Liver (tissue), 9 donors: Measurements from ENCODE around the gene MAPK8IP3. TPM values are rescaled to one million over a fixed set of nuclear protein-coding genes. Genes with fewer than 3 reads are reported as not detected.
A peak's percentile ranks its signal among the peaks of the same experiment; 100 is the strongest.

Source experiments
- DNase-seq: peaks from one replicate; pipeline ENCODE4 v3.0.0-alpha.2; 2017; ENCODE audit warnings: low spot score
- H3K27ac ChIP-seq, 2 donors: one replicate each; pipeline ENCODE4 v1.7.0; 2013; ENCODE audit warnings: inconsistent platforms in 2 of 2, low read length in 2 of 2, control low read depth in 1 of 2, low read depth in 1 of 2, mild to moderate bottlenecking in 1 of 2
- H3K27me3 ChIP-seq, 4 donors: one replicate each; pipeline versions ENCODE4 v1.6.1 to v1.7.0; 2013; ENCODE audit warnings: low read length in 3 of 4, inconsistent platforms in 1 of 4, mild to moderate bottlenecking in 1 of 4, moderate library complexity in 1 of 4; ENCODE audit not compliant: control insufficient read depth in 4 of 4, insufficient read depth in 4 of 4
- H3K36me3 ChIP-seq, 4 donors: one replicate each; pipeline versions ENCODE4 v1.6.1 to v1.7.0; 2013; ENCODE audit warnings: low read length in 3 of 4, mild to moderate bottlenecking in 3 of 4, low read depth in 1 of 4, moderate library complexity in 1 of 4; ENCODE audit not compliant: control insufficient read depth in 4 of 4, insufficient read depth in 3 of 4
- H3K4me1 ChIP-seq, 4 donors: one replicate each; pipeline versions ENCODE4 v1.6.1 to v1.7.0; 2013; ENCODE audit warnings: low read length in 3 of 4, mild to moderate bottlenecking in 3 of 4, moderate library complexity in 1 of 4; ENCODE audit not compliant: control insufficient read depth in 4 of 4, insufficient read depth in 4 of 4
- H3K4me3 ChIP-seq, 3 donors: one replicate each; pipeline versions ENCODE4 v1.6.1 to v1.7.0; 2013; ENCODE audit warnings: low read length in 3 of 3, control low read depth in 1 of 3, low read depth in 1 of 3, mild to moderate bottlenecking in 1 of 3
- H3K9ac ChIP-seq, 2 donors: one replicate each; pipeline ENCODE4 v1.7.0; 2013; ENCODE audit warnings: low read length in 2 of 2, mild to moderate bottlenecking in 2 of 2, moderate library complexity in 2 of 2, control low read depth in 1 of 2, low read depth in 1 of 2
- H3K9me3 ChIP-seq, 4 donors: one replicate each; pipeline versions ENCODE4 v1.6.1 to v1.7.0; 2013; ENCODE audit warnings: low read length in 3 of 4; ENCODE audit not compliant: control insufficient read depth in 4 of 4
- FOXA1 ChIP-seq: IDR thresholded peaks from 2 replicates; pipeline ENCODE4 v1.6.1; 2016; ENCODE audit warnings: antibody characterized with exemption
- HNF4G ChIP-seq: IDR thresholded peaks from 2 replicates; pipeline ENCODE4 v1.6.1; 2016; ENCODE audit warnings: antibody characterized with exemption
- JUND ChIP-seq, 2 donors: IDR thresholded peaks; 2 replicates each; pipeline ENCODE4 v1.6.1; 2016; ENCODE audit warnings: antibody characterized with exemption in 2 of 2
- NR2F2 ChIP-seq: IDR thresholded peaks from 2 replicates; pipeline ENCODE4 v1.6.1; 2016; ENCODE audit warnings: antibody characterized with exemption
- RAD21 ChIP-seq, 2 donors: IDR thresholded peaks; 2 replicates each; pipeline ENCODE4 v1.6.1; 2016; ENCODE audit warnings: antibody characterized with exemption in 2 of 2, mild to moderate bottlenecking in 2 of 2
- SP1 ChIP-seq: IDR thresholded peaks from 2 replicates; pipeline ENCODE4 v1.6.1; 2018; ENCODE audit warnings: antibody characterized with exemption, mild to moderate bottlenecking
- YY1 ChIP-seq: IDR thresholded peaks from 2 replicates; pipeline ENCODE4 v1.6.1; 2016; ENCODE audit warnings: antibody characterized with exemption, mild to moderate bottlenecking
- WGBS: extraction: QIAGEN DNeasy Blood & Tissue Kit; methylation state at CpG from one replicate; pipeline ENCODE4 v1.1.7; 2013; 5-methylcytosine and 5-hydroxymethylcytosine counted together
- polyA plus RNA-seq, 2 donors: library from polyadenylated mRNA; stranded (reverse) in 1 of 2; unstranded in 1 of 2; fragments of 200-250 nt in 1 of 2; fragments of >200 nt in 1 of 2; fragmentation: Nextera tagmentation in 1 of 2; extraction: Ambion mirVana in 1 of 2; gene quantifications; one replicate each; pipeline versions ENCODE4 v1.2.1 to v1.2.3, GENCODE V29; 2013 to 2015
- total RNA-seq, 2 donors: library from RNA; depleted of rRNA; stranded (reverse); fragments of >200 nt; gene quantifications; one replicate each; pipeline ENCODE4 v1.2.3, GENCODE V29; 2014
- TF ChIP-seq, protein P1 (sequence below): IDR thresholded peaks from 2 replicates; pipeline ENCODE4 v1.6.1; 2016; ENCODE audit warnings: antibody characterized with exemption, mild to moderate bottlenecking
- TF ChIP-seq, protein P2 (sequence below): IDR thresholded peaks from 2 replicates; pipeline ENCODE4 v1.6.1; 2016; ENCODE audit warnings: antibody characterized with exemption
- donor health status: healthy.
- donor health status: healthy.
- donor health status: healthy.
- donor health status: healthy.
- donor health status: healthy.

MAPK8IP3 gene
- total and polyA plus RNA-seq, 4 donors: 4.1 to 43.0 (median 9.3) TPM

DNA sequence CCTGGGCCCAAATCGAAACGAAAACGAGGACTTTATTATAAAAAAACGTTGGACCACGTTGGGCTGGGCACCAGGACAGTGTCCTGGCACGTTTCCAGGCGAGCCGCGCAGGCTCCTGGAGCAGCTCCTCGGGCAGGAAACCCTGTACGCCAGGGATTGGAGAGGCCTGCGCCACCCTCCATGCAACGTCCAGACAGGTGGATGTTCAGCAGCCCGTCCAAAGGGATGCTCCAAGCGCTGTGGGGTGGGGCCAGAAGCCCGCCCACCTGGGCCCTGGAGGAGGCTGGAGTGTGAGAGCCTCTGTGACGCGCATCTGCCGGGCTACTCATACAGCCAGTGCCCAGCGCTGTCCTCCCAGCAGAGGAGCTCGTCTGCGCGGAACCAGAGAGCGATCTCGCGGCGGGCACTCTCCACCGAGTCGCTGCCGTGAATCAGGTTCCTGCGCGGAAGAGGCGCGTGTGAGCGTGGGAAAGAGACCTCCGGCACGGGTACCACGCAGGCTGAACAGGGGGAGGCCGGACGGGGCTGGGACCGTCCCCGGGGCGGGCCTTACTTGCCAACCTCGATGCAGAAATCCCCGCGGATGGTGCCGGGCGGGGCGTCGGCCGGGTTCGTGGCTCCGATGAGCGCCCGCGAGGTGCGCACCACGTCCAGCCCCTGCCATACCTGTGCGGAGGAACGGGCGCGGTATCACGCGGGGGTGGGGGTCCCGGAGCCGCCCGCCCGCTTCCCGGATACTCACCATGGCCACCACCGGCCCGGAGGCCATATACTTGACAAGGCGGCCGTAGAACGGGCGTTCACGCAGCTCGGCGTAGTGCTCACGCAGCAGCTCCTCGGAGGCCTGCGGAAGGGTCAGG is 64.6 kb downstream of the MAPK8IP3 start:
- peak overlapping the region; percentile 38 to 93 (median 50) for H3K4me3 ChIP-seq
- peak overlapping the region in 1 of 2 donors; percentile 36 for H3K9ac ChIP-seq
- H3K4me1 ChIP-seq: peaks cover 10 to 45% (median 29%) of the 10 kb centered on the region in 4 donors
- no peak for DNase-seq
- 9% methylated on average over 81 of the region's 81 CpGs for WGBS
- H3K9me3 ChIP-seq: no peaks in the 10 kb centered on the region
- no peak for TF ChIP-seq NR2F2
- TF ChIP-seq, protein P1, sequence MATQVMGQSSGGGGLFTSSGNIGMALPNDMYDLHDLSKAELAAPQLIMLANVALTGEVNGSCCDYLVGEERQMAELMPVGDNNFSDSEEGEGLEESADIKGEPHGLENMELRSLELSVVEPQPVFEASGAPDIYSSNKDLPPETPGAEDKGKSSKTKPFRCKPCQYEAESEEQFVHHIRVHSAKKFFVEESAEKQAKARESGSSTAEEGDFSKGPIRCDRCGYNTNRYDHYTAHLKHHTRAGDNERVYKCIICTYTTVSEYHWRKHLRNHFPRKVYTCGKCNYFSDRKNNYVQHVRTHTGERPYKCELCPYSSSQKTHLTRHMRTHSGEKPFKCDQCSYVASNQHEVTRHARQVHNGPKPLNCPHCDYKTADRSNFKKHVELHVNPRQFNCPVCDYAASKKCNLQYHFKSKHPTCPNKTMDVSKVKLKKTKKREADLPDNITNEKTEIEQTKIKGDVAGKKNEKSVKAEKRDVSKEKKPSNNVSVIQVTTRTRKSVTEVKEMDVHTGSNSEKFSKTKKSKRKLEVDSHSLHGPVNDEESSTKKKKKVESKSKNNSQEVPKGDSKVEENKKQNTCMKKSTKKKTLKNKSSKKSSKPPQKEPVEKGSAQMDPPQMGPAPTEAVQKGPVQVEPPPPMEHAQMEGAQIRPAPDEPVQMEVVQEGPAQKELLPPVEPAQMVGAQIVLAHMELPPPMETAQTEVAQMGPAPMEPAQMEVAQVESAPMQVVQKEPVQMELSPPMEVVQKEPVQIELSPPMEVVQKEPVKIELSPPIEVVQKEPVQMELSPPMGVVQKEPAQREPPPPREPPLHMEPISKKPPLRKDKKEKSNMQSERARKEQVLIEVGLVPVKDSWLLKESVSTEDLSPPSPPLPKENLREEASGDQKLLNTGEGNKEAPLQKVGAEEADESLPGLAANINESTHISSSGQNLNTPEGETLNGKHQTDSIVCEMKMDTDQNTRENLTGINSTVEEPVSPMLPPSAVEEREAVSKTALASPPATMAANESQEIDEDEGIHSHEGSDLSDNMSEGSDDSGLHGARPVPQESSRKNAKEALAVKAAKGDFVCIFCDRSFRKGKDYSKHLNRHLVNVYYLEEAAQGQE: no peak
- no peak for TF ChIP-seq SP1
- H3K27ac ChIP-seq: peak overlapping the region; percentile 48 to 64
- H3K27me3 ChIP-seq: no peaks in the 10 kb centered on the region
- peaks cover 3 to 26% (median 6%) of the 10 kb centered on the region in 4 donors for H3K36me3 ChIP-seq

DNA sequence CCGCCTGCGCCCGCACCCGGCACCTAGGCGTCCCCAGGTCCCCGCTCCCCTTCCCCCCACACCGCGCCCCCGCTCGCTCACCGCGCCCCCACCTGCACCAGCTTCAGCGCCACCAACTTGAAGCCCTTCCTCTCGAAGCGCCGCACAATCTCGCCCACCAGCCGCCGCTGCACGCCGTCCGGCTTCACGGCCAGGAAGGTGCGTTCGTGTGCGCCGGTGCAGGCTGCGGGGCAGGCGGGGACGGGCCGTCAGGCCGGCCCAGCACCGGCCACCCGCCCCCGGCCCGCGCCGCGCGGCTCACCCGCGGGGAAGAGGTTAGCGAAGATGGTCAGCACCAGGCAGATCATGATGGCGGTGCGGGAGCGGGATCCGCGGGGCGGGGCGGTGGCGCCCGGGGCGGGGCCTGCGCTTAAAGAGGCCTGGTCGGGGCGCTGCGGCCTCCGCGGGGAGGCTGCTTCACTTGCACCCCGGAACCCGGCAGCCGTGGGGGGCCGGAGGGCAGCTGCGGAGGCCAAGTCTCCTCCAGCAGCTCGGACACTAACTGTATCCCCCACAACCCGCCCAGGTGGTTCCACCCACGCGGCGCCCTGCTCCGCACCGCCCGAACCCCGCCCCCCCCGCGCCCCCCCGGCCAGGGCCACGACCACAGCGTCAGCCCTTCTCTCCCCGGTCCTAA is 65.3 kb downstream of the MAPK8IP3 start, which contains the start of gene NME3:
Gene NME3, minus strand, starts transcription at position 356 of the 676 bp plus-strand sequence. Its CDS starts 9 bp downstream, at position 347.
- Histone ChIP-seq H3K36me3 (peaks cover 0 to 20% (median 5%) of the 10 kb centered on the region in 4 donors), H3K4me1 (peaks cover 10 to 50% (median 29%) of the 10 kb centered on the region in 4 donors), H3K27ac (peak within 1 kb of the TSS; percentile 83 to 94)

DNA sequence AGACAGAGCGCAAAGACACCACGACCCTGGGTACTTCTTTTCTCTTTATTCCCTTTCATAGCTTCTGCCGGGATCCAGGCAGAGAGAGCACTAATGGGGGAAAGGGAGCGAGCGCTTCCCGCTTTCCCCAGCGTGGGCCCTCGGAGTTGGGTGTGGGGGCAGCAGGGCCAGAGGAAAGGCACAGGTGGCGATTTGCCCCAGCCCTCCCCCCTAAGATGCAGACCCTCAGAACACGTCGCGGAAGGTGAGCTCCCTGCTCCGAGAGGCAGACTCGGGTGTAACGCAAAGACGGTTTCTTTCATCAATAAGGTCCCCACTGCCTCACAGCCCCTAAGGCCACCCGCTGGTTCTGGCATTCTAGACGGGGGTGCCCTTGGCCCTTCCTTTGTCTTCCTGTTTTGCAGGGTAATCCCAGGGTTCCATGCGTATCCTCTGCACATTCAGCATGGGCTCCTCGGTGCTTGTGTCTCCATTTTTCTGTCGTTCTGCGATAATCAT is 65.9 kb downstream of the MAPK8IP3 start:
- peak overlapping the region; percentile 83 to 94 for H3K27ac ChIP-seq
- DNase-seq: no peak
- H3K27me3 ChIP-seq: no peaks in the 10 kb centered on the region
- peak overlapping the region; percentile 73 to 93 (median 78) for H3K4me3 ChIP-seq
- H3K9me3 ChIP-seq: no peaks in the 10 kb centered on the region
- H3K9ac ChIP-seq: peak overlapping the region; percentile 21 to 62
- peaks cover 0 to 20% (median 4%) of the 10 kb centered on the region in 4 donors for H3K36me3 ChIP-seq
- peaks cover 10 to 50% (median 29%) of the 10 kb centered on the region in 4 donors for H3K4me1 ChIP-seq
- 12% methylated on average over 22 of the region's 22 CpGs for WGBS
- no peak for TF ChIP-seq JUND (IDR thresholded peaks at IDR 0.05)
- no peak for TF ChIP-seq NR2F2
- TF ChIP-seq FOXA1: no peak
- TF ChIP-seq RAD21 (IDR thresholded peaks at IDR 0.05): no peak
- TF ChIP-seq, protein P2, sequence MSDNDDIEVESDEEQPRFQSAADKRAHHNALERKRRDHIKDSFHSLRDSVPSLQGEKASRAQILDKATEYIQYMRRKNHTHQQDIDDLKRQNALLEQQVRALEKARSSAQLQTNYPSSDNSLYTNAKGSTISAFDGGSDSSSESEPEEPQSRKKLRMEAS: no peak
- TF ChIP-seq SP1: no peak
- TF ChIP-seq, protein P1: no peak
- no peak for TF ChIP-seq HNF4G

More for the DNA sequence above, 65.3 kb downstream of the MAPK8IP3 start, which contains the start of gene NME3:
- Histone ChIP-seq H3K4me3 (peak within 1 kb of the TSS; percentile 73 to 93 (median 78)), H3K9ac (peak within 1 kb of the TSS; percentile 21 to 62), H3K9me3 (no peaks in the 10 kb centered on the region), H3K27me3 (no peaks in the 10 kb centered on the region)
- peak; percentile 23 for TF ChIP-seq YY1
- TF ChIP-seq RAD21 (IDR thresholded peaks at IDR 0.05): no peak
- WGBS: under 1% methylated on average over 79 of the region's 79 CpGs
- peak; percentile 87 for DNase-seq
